KMS-11 (cell line): Measurements from ENCODE around the gene CYP51A1.
"Not testable (repeated sequence)": the region's sequence is repeated elsewhere in the genome, so short reads cannot be mapped to it uniquely, and the experiment has no call there.

Experiments used
- H2AFZ ChIP-seq: fragments of 200-600 bp; sonication (generic); 2 replicates; pipeline ENCODE4 v1.6.1; 2016; ENCODE audit warnings: antibody characterized with exemption, mixed run types, low read depth
- H3K27ac ChIP-seq: fragments of 200-600 bp; sonication (generic); 2 replicates; pipeline ENCODE4 v1.6.1; 2016; ENCODE audit warnings: mild to moderate bottlenecking, mixed run types
- H3K27me3 ChIP-seq: fragments of 200-600 bp; sonication (generic); 2 replicates; pipeline ENCODE4 v1.6.1; 2017; ENCODE audit warnings: mild to moderate bottlenecking, low read depth, mixed run types, moderate library complexity; ENCODE audit not compliant: insufficient read depth
- H3K36me3 ChIP-seq: fragments of 200-600 bp; sonication (generic); 2 replicates; pipeline ENCODE4 v1.6.1; 2017; ENCODE audit warnings: mild to moderate bottlenecking, mixed run types; ENCODE audit not compliant: insufficient read depth
- H3K4me1 ChIP-seq: fragments of 200-600 bp; sonication (generic); 2 replicates; pipeline ENCODE4 v1.6.1; 2016; ENCODE audit warnings: mild to moderate bottlenecking, low read depth, mixed run types; ENCODE audit not compliant: poor library complexity, severe bottlenecking
- H3K4me2 ChIP-seq: fragments of 200-600 bp; sonication (generic); 2 replicates; pipeline ENCODE4 v1.7.0; 2016; ENCODE audit warnings: mild to moderate bottlenecking, mixed run types
- H3K4me3 ChIP-seq: fragments of 200-600 bp; sonication (generic); IDR thresholded peaks from 2 replicates; pipeline ENCODE4 v1.6.1; 2017; ENCODE audit warnings: low read depth, low read length, mixed read lengths; ENCODE audit not compliant: insufficient read depth
- H3K79me2 ChIP-seq: fragments of 200-600 bp; sonication (generic); 2 replicates; pipeline ENCODE4 v1.6.1; 2016; ENCODE audit warnings: low read depth, mixed run types; ENCODE audit not compliant: insufficient read depth
- H3K9ac ChIP-seq: fragments of 200-600 bp; sonication (generic); 2 replicates; pipeline ENCODE4 v1.6.1; 2016; ENCODE audit warnings: mild to moderate bottlenecking, mixed run types
- H4K20me1 ChIP-seq: fragments of 200-600 bp; sonication (generic); 2 replicates; pipeline ENCODE4 v1.6.1; 2016; ENCODE audit warnings: mild to moderate bottlenecking, mixed run types; ENCODE audit not compliant: insufficient read depth
- TF ChIP-seq, protein P1 (sequence below): fragments of 200-600 bp; sonication (generic); conservative IDR thresholded peaks from 2 replicates; pipeline ENCODE4 v1.6.1; 2017; ENCODE audit warnings: low read depth, mild to moderate bottlenecking, antibody characterized with exemption, low read length, moderate library complexity, mixed read lengths

Gene CYP51A1

DNA sequence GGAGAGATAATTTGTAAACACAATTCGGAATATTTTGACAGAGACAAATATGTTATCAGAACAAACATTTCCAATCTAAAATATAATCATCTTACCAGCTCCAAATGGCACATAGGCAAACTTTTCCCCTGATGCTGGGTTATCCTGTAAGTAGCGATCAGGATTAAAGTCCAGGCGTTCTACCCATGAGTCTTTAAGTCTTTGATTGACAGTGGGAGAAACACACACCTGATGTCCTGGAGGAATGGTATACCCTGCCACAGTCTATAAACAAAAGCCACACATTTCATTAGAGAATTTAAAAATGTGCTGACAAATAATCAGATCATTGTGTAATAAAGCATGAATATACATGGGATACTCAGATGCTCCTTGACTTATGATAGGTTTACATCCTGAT, 17.3 kb downstream of the CYP51A1 start:
- TF ChIP-seq, protein P1, sequence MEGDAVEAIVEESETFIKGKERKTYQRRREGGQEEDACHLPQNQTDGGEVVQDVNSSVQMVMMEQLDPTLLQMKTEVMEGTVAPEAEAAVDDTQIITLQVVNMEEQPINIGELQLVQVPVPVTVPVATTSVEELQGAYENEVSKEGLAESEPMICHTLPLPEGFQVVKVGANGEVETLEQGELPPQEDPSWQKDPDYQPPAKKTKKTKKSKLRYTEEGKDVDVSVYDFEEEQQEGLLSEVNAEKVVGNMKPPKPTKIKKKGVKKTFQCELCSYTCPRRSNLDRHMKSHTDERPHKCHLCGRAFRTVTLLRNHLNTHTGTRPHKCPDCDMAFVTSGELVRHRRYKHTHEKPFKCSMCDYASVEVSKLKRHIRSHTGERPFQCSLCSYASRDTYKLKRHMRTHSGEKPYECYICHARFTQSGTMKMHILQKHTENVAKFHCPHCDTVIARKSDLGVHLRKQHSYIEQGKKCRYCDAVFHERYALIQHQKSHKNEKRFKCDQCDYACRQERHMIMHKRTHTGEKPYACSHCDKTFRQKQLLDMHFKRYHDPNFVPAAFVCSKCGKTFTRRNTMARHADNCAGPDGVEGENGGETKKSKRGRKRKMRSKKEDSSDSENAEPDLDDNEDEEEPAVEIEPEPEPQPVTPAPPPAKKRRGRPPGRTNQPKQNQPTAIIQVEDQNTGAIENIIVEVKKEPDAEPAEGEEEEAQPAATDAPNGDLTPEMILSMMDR = no peak
- H3K4me3 ChIP-seq = no peak overlapping the region
- H3K27me3 ChIP-seq = no peaks in the 10 kb centered on the region
- H3K36me3 ChIP-seq = peaks cover 11% of the 10 kb centered on the region; the same call in 1 of the 2 replicates
- no peak overlapping the region for H3K9ac ChIP-seq
- H4K20me1 ChIP-seq = no peaks in the 10 kb centered on the region
- no peaks in the 10 kb centered on the region for H3K4me1 ChIP-seq
- no peak overlapping the region for H3K4me2 ChIP-seq
- peaks cover 16% of the 10 kb centered on the region; the same call in 1 of the 2 replicates for H3K79me2 ChIP-seq
- H2AFZ ChIP-seq = no peak overlapping the region
- H3K27ac ChIP-seq = no peak overlapping the region

DNA sequence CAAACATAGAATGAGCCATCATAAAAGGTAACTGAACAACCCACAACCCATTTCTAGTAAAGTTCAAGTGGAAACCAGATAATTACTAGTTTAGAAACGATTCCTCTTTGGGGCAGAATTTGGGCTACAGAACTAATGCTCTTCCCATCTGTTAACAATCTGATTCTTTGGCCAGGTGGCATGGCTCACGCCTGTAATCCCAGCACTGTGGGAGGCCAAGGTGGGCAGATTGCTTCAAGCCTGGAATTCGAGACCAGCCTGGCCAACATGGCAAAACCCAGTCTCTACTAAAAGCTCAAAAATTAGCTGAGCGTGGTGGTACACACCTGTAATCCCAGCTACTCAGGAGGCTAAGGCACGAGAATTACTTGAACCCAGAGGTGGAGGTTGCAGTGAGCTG, 18.5 kb downstream of the CYP51A1 start:
- Histone ChIP-seq H3K27me3 (no peaks in the 10 kb centered on the region), H3K79me2 (peaks cover 8% of the 10 kb centered on the region; the same call in 1 of the 2 replicates), H4K20me1 (no peaks in the 10 kb centered on the region), H3K27ac (no peak overlapping the region), H3K4me2 (no peak overlapping the region), H3K4me3 (no peak overlapping the region), H3K4me1 (no peaks in the 10 kb centered on the region), H3K36me3 (peaks cover 9% of the 10 kb centered on the region; the same call in 1 of the 2 replicates), H2AFZ (no peak overlapping the region), H3K9ac (no peak overlapping the region)
- TF ChIP-seq, protein P1 = no peak

DNA sequence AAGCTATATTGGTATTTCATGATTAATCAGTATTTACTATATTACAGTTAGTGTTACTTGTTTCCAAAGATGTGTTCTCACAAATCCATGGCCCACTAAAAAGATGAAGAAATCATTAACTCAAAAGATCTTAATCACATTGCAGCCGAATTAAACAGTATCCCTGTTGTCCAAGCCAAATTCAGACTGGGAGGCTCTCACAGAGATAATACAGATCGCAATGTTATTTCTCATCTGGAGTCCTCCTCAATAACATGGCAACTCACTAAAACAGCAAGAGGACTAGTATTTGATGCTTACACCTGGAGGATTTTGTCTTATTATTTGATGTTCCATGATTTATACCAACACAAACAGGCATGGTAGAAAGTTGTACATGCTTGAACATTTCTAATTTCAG, 23.4 kb downstream of the CYP51A1 start:
- TF ChIP-seq, protein P1 = no peak
- Histone ChIP-seq H3K36me3 (no peaks in the 10 kb centered on the region), H3K27me3 (no peaks in the 10 kb centered on the region), H4K20me1 (no peaks in the 10 kb centered on the region), H3K4me3 (no peak overlapping the region), H3K4me1 (no peaks in the 10 kb centered on the region), H3K4me2 (no peak overlapping the region), H3K27ac (no peak overlapping the region), H2AFZ (no peak overlapping the region), H3K9ac (no peak overlapping the region), H3K79me2 (no peaks in the 10 kb centered on the region; the same call in 1 of the 2 replicates)

DNA sequence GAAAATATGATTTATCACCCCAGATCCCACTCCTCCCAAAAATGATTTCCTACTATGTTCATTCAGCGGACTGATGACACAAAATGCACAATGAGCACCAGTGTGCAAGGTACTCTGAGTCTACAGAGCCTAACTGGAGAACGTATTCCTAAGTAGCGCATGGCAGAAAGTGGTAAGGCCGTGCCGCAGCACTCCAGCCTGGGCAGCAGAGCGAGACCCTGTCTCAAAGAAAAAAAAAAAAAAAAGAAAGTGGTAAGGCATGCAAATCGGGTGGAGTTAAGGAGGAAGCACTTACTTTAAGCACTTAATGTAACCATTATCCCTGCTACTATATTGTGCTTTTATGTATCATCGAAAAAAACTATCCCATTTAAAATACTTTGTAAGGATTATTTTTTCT, 25.5 kb downstream of the CYP51A1 start:
- Histone ChIP-seq H3K4me3 (no peak overlapping the region), H3K27ac (no peak overlapping the region), H3K36me3 (no peaks in the 10 kb centered on the region)

DNA sequence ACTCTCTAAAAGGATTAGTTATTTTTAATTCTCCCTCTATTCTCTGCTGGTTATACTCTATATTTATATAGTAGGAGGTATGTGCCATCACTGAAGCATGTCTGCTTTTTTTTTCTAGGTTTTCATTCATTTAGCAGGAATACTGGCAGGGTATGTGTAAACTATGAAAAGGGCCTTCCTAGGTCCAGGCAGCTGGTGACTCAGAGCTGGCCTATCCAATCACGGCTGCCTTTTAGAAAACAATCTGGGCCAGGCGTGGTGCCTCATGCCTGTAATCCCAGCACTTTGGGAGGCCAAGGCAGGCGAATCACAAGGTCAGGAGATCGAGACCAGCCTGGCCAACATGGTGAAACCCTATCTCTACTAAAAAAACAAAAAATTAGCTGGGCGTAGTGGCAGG, 31.4 kb downstream of the CYP51A1 start:
- not testable (repeated sequence) for H3K4me1 ChIP-seq, H3K79me2 ChIP-seq, H3K9ac ChIP-seq, H3K27ac ChIP-seq, H3K27me3 ChIP-seq, H4K20me1 ChIP-seq, H3K36me3 ChIP-seq, H3K4me2 ChIP-seq, H3K4me3 ChIP-seq, H2AFZ ChIP-seq

More for the DNA sequence above, 25.5 kb downstream of the CYP51A1 start:
- H2AFZ ChIP-seq = no peak overlapping the region
- H3K9ac ChIP-seq = no peak overlapping the region
- H3K27me3 ChIP-seq = no peaks in the 10 kb centered on the region
- no peak overlapping the region for H3K4me2 ChIP-seq
- H3K79me2 ChIP-seq = no peaks in the 10 kb centered on the region
- H4K20me1 ChIP-seq = no peaks in the 10 kb centered on the region
- TF ChIP-seq, protein P1 = no peak
- H3K4me1 ChIP-seq = no peaks in the 10 kb centered on the region
